Activated CD8-positive, alpha-beta memory T cell treated with anti-CD3 and anti-CD28 coated beads for 36 hours (primary cell): ENCODE data around the gene EXOC3L2. TPM values are rescaled to one million over a fixed set of nuclear protein-coding genes. Genes with fewer than 3 reads are reported as not detected.

ENCODE experiments used
- CTCF ChIA-PET: fragments of 350-600 bp; sonication (Branson Sonifier 250); formaldehyde crosslinking; loops from one replicate; lab custom pipeline; 2021; ENCODE audit warnings: antibody characterized with exemption; lab: Charles Lee
- POLR2A ChIA-PET: fragments of 350-600 bp; sonication (Branson Sonifier 250); formaldehyde crosslinking; loops from one replicate; lab custom pipeline; 2021; ENCODE audit warnings: antibody characterized with exemption; lab: Charles Lee
- total RNA-seq, 2 experiments: library from RNA; stranded (reverse); gene quantifications; one replicate each; pipeline ENCODE4 v1.2.3, GENCODE V29; 2021

EXOC3L2 gene
- total RNA-seq, 2 experiments from 2014 or later, result not detected

GRCh38 chr19:45263013-45263412 lies 17.8 kb upstream of the EXOC3L2 start:
- ChIA-PET CTCF (interaction anchor here (1.4 kb wide), 1 partner anchor 14 kb away, joined by 3 read pairs; no protein-coding TSS in a partner anchor), POLR2A (no interaction called here)

- CTCF ChIA-PET, result interaction anchor here (1.4 kb wide), 1 partner anchor 14 kb away, joined by 3 read pairs; no protein-coding TSS in a partner anchor
- POLR2A ChIA-PET, result no interaction called here
Measured at GRCh38 chr19:45262570-45262969, 17.4 kb upstream of the EXOC3L2 start.

GRCh38 chr19:45258862-45259261 lies 13.7 kb upstream of the EXOC3L2 start:
- POLR2A ChIA-PET, result no interaction called here
- CTCF ChIA-PET, result interaction anchor here (0.5 kb wide), 1 partner anchor 66 kb away, joined by 3 read pairs; no protein-coding TSS in a partner anchor

DNA sequence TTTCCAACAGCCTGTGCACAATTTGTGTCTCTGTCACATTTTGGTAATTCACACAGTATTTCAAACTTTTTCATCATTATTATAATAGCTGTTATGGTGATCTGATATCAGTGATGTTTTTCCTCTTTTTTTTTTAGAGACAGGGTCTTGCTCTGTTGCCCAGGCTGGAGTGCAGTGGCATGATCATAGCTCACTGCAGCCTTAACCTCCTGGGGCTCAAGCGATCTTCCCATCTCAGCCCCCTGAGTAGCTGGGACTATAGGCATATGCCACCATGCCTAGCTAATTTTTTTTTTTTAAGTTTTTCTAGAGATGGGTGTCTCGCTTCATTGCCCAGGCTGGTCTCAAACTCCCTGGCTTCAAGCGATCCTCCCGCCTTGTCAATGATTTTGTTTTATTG lies 11.6 kb upstream of the EXOC3L2 start:
- CTCF ChIA-PET, result interaction anchor here (0.6 kb wide), 1 partner anchor 428 kb away, joined by 3 read pairs; no protein-coding TSS in a partner anchor
- POLR2A ChIA-PET, result no interaction called here

GRCh38 chr19:45255611-45256157 lies 10.5 kb upstream of the EXOC3L2 start:
- ChIA-PET POLR2A (no interaction called here), CTCF (no interaction called here)

- ChIA-PET POLR2A (no interaction called here), CTCF (interaction anchor here (1.3 kb wide), 1 partner anchor 85 kb away, joined by 3 read pairs; no protein-coding TSS in a partner anchor)
Measured at GRCh38 chr19:45254044-45254531, 8.9 kb upstream of the EXOC3L2 start.

- CTCF ChIA-PET, result no interaction called here
- POLR2A ChIA-PET, result no interaction called here
Measured at GRCh38 chr19:45253396-45254027, 8.3 kb upstream of the EXOC3L2 start.

GRCh38 chr19:45251452-45252354 lies 6.5 kb upstream of the EXOC3L2 start:
- ChIA-PET POLR2A (no interaction called here), CTCF (no interaction called here)

DNA sequence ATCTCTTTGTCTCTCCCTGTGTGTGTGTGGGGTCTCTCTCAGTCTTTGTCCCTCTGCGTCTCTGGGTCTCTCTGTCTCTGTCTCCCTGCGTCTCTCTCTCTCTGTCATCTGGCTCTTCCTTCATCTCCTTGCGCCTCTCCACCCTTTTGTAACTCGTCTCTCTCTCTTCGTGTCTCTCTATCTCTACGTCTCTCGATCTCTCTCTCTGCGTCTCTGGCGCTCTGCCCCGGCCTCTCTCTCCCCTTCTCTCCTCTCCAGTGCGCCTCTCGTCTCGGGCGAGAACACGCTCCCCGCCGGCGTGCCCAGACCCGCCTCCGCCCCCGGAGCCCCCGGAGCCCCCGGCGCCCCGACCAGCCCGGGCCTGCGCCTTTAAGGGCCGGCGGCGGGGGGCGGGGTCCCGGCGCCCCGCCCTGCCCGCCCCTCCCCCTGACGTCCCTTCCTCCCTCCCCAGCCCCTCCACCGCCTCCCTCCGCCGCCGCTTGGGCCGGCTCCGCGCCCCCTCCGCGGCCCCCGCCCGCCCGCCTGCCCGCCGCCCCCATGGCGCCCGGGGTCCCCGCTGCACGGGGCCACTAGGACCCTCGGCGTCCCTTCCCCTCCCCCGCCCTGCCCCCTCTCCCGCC lies 5.7 kb upstream of the EXOC3L2 start, which contains the start of gene MARK4:
Gene MARK4, plus strand, starts transcription at position 440 of the 620 bp plus-strand sequence. CDS start 318 bp downstream, outside the sequence.
- ChIA-PET CTCF (no interaction called here), POLR2A (no interaction called here)

DNA sequence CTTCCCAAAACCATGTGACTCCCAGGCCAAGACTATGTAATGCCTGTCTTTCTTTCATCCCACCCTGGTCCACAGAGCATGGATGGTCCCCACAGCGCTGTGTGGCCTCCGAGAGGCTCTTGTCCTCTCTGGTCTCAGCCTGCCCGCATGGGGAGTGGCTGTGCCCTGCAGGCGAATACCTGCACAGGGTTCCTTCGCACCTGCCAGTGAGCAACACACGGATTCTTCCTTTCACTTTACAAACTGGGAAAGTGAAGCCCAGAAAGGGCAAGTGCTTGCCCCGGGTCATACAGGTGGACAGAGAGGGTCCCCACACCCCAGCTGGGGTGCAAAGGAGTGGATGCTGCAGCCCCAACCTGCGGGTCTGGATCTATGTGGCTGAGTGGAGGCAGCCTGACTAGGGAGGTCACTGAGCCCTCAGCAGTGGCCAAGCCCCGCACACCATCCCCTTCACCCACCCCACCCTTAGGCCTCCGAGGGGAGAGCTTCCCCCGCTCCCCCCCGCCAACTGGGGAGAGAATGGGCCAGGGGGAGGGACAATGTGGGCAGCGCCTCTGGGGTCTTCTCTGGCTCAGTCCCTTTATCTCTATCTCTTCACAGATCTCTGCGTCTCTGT lies 5.1 kb upstream of the EXOC3L2 start:
- ChIA-PET POLR2A (no interaction called here), CTCF (interaction anchor here (1.2 kb wide), 1 partner anchor 25 kb away, joined by 3 read pairs; no protein-coding TSS in a partner anchor)

DNA sequence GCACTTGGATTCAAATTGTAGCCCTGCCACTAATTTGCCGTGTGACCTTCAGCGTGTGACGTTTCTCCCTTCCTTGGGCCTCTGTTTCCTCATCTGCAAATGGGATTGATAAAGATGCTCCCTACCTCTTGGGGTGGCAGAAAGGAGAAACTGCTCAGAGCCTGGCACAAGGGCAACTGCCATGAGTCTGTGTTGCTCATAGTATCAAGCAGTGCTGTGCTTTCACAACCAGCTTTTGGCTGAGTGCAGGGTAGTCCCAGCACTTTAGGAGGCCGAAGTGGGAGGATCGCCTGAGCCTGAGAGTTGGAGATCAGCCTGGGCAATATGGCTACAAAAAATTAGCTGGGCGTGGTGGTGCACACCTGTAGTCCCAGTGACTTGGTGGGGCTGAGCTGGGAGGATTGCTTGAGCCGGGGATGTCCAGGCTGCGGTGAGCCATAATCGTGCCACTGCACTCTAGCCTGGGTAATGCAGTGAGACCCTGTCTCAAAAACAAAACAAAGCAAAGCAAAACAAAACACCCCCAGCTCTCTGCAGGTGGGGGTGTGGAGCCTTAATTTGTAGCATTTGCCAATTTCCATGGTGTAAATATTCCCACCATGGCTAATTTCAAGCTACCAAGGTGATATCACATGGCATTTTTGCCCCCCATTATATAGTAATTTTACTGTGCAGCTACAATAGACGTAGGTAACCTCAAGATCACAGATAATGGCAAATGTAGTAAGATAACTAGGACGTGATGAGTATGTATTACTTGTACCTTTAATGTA lies 4.2 kb upstream of the EXOC3L2 start:
- ChIA-PET CTCF (interaction anchor here (1.0 to 1.4 kb wide), 5 partner anchors 13 to 518 kb away, joined by 3 to 5 read pairs (median 3); no protein-coding TSS in a partner anchor), POLR2A (no interaction called here)

DNA sequence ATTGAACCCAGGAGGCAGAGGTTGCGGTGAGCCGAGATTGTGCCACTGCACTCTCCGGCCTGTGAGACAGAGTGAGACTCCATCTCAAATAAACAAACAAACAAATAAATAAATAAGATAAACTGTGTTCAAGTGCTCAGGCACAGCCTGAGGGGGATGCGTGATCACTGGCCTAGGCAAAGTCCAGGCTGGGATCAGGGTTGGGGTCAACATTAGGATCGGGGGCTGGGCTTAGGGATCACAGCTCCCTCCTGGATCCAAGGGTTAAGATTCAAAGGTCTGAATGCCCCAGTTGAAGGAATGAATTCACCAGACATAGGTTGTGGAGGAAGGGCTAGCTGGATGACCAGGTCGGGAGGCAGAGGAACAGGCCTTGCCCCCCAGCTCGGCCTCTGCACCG lies 1.9 kb upstream of the EXOC3L2 start:
- ChIA-PET POLR2A (no interaction called here), CTCF (no interaction called here)

DNA sequence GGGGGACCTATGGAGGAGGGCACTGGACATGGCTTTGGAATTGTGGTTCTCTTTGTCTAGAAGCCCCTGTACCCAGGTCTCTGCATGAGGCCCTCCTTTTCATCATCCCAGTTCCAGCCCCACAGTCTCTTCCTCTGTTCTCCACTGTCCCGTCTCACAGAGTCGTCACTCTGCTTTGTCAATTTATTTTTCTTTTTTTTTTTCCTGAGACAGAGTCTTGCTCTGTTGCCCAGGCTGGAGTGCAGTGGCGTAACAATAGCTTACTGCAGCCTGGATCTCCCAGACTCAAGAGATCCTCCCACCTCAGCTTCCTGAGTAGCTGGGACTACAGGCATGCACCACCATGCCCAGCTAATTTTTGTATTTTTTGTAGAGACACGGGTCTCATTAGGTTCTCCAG lies 619 bp upstream of the EXOC3L2 start:
- ChIA-PET CTCF (no interaction called here), POLR2A (no interaction called here)

GRCh38 chr19:45244133-45244794 lies 943 bp downstream of the EXOC3L2 start:
- CTCF ChIA-PET, result no interaction called here
- POLR2A ChIA-PET, result no interaction called here

GRCh38 chr19:45243144-45243732 lies 2.0 kb downstream of the EXOC3L2 start:
- POLR2A ChIA-PET, result no interaction called here
- CTCF ChIA-PET, result no interaction called here

GRCh38 chr19:45238556-45238955 lies 6.7 kb downstream of the EXOC3L2 start:
- ChIA-PET POLR2A (no interaction called here), CTCF (no interaction called here)

DNA sequence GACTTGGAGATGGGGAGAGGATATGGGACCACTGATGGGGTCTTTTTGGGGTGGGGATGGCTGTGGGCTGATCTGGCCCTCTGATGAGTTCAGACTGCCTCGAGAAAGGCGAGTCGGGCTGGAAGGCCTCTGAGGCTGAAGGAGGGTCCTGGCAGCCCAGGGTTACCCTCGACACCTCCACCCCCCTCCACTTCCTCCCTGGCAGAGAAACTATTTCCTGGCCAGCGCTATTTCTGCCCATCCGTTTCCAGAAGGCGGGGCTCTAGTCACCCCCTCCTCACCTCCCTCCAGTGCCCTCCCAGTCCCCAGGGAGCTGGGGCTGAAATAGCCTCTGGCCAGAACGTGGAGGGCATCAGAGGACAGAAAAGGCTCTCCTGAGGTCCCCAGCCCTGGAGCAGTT lies 9.7 kb downstream of the EXOC3L2 start:
- CTCF ChIA-PET, result no interaction called here
- POLR2A ChIA-PET, result no interaction called here
